HG02840 (cell line): Measurements from ENCODE around the gene PDSS1.

Experiments used
- ATAC-seq: cut with Tn5 transposase; IDR thresholded peaks from one replicate; pipeline ENCODE4 v1.9.1; 2021; ENCODE audit warnings: mild to moderate bottlenecking, moderate library complexity, moderate number of reproducible peaks; ENCODE audit not compliant: unreplicated experiment, low FRiP score

The PDSS1 gene

DNA sequence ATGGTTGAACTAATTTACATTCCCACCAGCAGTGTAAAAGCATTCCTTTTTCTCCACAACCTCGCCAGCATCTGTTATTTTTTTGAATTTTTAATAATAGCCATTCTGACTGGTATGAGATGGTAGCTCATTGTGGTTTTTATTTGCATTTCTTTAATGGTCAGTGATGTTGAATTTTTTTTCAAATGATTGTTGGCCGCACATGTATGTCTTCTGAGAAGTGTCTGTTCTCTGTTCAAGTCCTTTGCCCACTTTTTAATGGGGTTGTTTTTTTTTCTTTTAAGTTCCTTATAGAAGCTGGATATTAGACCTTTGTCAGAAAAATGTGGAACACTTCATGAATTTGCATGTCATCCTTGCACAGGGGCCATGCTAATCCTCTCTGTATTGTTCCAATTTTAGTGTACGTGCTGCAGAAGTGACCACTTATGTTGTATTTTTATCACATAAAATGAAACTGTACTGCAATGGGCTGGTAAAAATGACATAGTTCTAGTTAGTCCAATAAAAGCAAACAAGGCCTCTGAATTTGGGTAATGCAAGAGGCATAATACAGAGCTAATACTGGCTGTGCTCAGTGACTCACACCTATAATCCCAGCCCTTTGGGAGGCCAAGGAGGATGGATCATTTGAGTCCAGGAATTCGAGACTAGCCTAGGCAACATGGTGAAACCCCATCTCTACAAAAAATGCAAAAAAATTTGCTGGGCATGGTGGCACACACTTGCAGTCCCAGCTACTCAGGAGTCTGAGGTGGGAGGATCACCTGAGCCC is 92.9 kb downstream of the PDSS1 start:
- ATAC-seq = no peak

DNA sequence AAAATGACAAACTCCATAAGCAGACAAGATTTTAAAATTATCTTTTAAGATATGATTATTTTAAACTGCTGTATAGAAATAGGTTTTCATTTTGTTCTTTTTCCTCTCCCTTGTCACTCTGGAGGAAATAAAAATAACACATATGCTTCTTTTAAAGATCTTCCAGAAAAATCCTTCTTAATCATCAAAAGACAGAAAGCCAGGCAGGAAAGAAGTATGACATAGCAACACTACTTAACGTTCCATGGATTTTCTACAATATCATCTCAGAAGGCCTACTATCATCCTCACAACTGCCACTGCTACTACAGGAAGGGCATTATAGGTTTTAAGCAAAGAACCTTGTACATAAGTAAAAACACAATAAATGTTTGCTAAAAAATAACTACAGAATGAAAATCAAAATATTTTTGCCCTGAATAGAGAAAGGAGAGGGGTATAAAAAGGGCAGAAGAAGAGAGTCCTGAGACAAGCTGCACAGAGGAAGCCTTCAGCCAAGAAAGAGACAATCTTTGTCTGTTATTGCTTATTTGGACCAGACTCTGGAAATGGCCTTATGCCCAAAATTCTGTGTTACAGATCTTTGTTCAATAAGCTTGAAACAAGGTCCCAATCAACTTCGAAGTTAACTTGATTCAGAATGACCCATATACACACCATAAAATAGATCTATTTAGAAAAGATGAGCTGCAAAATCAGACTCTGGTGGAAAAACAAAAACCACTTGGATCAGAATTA is 95.4 kb downstream of the PDSS1 start:
- no peak for ATAC-seq
